OCI-LY1 (cell line): ENCODE results near the gene UBAP1L.

Experiments used
- H2AFZ ChIP-seq: fragments of 200-600 bp; sonication (generic), shearing (Covaris generic); 2 replicates; pipeline ENCODE4 v1.6.0; 2014; ENCODE audit warnings: antibody characterized with exemption, mild to moderate bottlenecking, low read length
- H3F3A ChIP-seq: fragments of 200-600 bp; sonication (generic), shearing (Covaris generic); 2 replicates; pipeline ENCODE4 v1.6.0; 2014; ENCODE audit warnings: mild to moderate bottlenecking, antibody characterized with exemption, low read length, moderate library complexity; ENCODE audit not compliant: insufficient read depth
- H3K27ac ChIP-seq: fragments of 200-600 bp; sonication (generic); 2 replicates; pipeline ENCODE4 v1.5.1; 2014; ENCODE audit warnings: low read length, mixed run types, mild to moderate bottlenecking, low read depth; ENCODE audit not compliant: poor library complexity, severe bottlenecking
- H3K27me3 ChIP-seq: fragments of 200-600 bp; sonication (generic); 2 replicates; pipeline ENCODE4 v1.6.0; 2014; ENCODE audit warnings: antibody characterized with exemption, mild to moderate bottlenecking, low read length, moderate library complexity; ENCODE audit not compliant: insufficient read depth
- H3K36me3 ChIP-seq: fragments of 200-600 bp; sonication (generic); 2 replicates; pipeline ENCODE4 v1.6.1; 2014; ENCODE audit warnings: mild to moderate bottlenecking, antibody characterized with exemption, low read length, moderate library complexity, mixed read lengths; ENCODE audit not compliant: insufficient read depth
- H3K4me1 ChIP-seq: fragments of 200-600 bp; sonication (generic); 2 replicates; pipeline ENCODE4 v1.5.1; 2014; ENCODE audit warnings: mild to moderate bottlenecking, low read length, moderate library complexity; ENCODE audit not compliant: insufficient read depth, severe bottlenecking
- H3K4me2 ChIP-seq: fragments of 200-600 bp; sonication (generic), shearing (Covaris generic); 2 replicates; pipeline ENCODE4 v1.6.1; 2014; ENCODE audit warnings: low read length
- H3K4me3 ChIP-seq: fragments of 200-600 bp; sonication (generic); 2 replicates; pipeline ENCODE4 v1.5.1; 2014; ENCODE audit warnings: low read length, low read depth, mild to moderate bottlenecking, mixed read lengths; ENCODE audit not compliant: poor library complexity, severe bottlenecking
- H3K79me2 ChIP-seq: fragments of 200-600 bp; shearing (Covaris generic); 2 replicates; pipeline ENCODE4 v1.6.1; 2016; ENCODE audit warnings: mixed run types, low read length, mixed read lengths; ENCODE audit not compliant: insufficient read depth
- H3K9ac ChIP-seq: fragments of 200-600 bp; sonication (generic), shearing (Covaris generic); 2 replicates; pipeline ENCODE4 v1.6.1; 2014; ENCODE audit warnings: mild to moderate bottlenecking, low read length, mixed read lengths
- H3K9me2 ChIP-seq: fragments of 200-600 bp; sonication (generic), shearing (Covaris generic); 2 replicates; pipeline ENCODE4 v1.6.1; 2014; ENCODE audit warnings: low read depth, mild to moderate bottlenecking, low read length, mixed read lengths
- H3K9me3 ChIP-seq: fragments of 200-600 bp; shearing (Covaris generic); 2 replicates; pipeline ENCODE4 v1.6.1; 2014; ENCODE audit warnings: low read length, mixed read lengths
- H4K20me1 ChIP-seq: fragments of 200-600 bp; sonication (generic), shearing (Covaris generic); 2 replicates; pipeline ENCODE4 v1.6.0; 2016; ENCODE audit warnings: mild to moderate bottlenecking, low read length; ENCODE audit not compliant: insufficient read depth
- CTCF ChIP-seq: fragments of 200-600 bp; sonication (generic), shearing (Covaris generic); IDR thresholded peaks from 2 replicates; pipeline ENCODE4 v1.5.1; 2017; ENCODE audit warnings: mild to moderate bottlenecking, antibody characterized with exemption, low read length, moderate library complexity, mixed read lengths
- EZH2 ChIP-seq: fragments of 200-600 bp; sonication (generic), shearing (Covaris generic); IDR thresholded peaks from 2 replicates; pipeline ENCODE4 v1.8.0; 2017; ENCODE audit warnings: borderline replicate concordance, mixed run types, mild to moderate bottlenecking, antibody characterized with exemption, low read length, moderate library complexity, mixed read lengths

UBAP1L gene

GRCh38 chr15:65056106-65056505 lies 58.9 kb downstream of the UBAP1L start:
- H3K4me2 ChIP-seq: no peak overlapping the region
- no peak overlapping the region for H3K4me3 ChIP-seq
- no peak for TF ChIP-seq EZH2
- no peak for TF ChIP-seq CTCF
- H3K9me2 ChIP-seq: no peaks in the 10 kb centered on the region
- no peaks in the 10 kb centered on the region for H3K4me1 ChIP-seq
- no peaks in the 10 kb centered on the region for H3K27me3 ChIP-seq
- H4K20me1 ChIP-seq: no peaks in the 10 kb centered on the region
- no peaks in the 10 kb centered on the region for H3K79me2 ChIP-seq
- no peak overlapping the region for H3K27ac ChIP-seq
- no peaks in the 10 kb centered on the region for H3K36me3 ChIP-seq
- no peak overlapping the region for H3K9ac ChIP-seq
- H2AFZ ChIP-seq: no peak overlapping the region
- H3K9me3 ChIP-seq: no peaks in the 10 kb centered on the region
- no peaks in the 10 kb centered on the region for H3F3A ChIP-seq

GRCh38 chr15:65055201-65055870 lies 59.7 kb downstream of the UBAP1L start:
- no peaks in the 10 kb centered on the region for H3K9me3 ChIP-seq
- no peaks in the 10 kb centered on the region for H3K9me2 ChIP-seq
- no peak overlapping the region for H3K4me3 ChIP-seq
- H3K9ac ChIP-seq: no peak overlapping the region
- no peaks in the 10 kb centered on the region for H3K4me1 ChIP-seq
- TF ChIP-seq CTCF: no peak
- no peak for TF ChIP-seq EZH2
- H3K79me2 ChIP-seq: no peaks in the 10 kb centered on the region
- no peaks in the 10 kb centered on the region for H3F3A ChIP-seq
- no peak overlapping the region for H3K4me2 ChIP-seq
- no peaks in the 10 kb centered on the region for H3K36me3 ChIP-seq
- no peak overlapping the region for H2AFZ ChIP-seq
- no peaks in the 10 kb centered on the region for H3K27me3 ChIP-seq
- H3K27ac ChIP-seq: no peak overlapping the region
- H4K20me1 ChIP-seq: no peaks in the 10 kb centered on the region

- Histone ChIP-seq H3K9me2 (no peaks in the 10 kb centered on the region), H3K4me3 (no peak overlapping the region), H2AFZ (no peak overlapping the region), H3F3A (no peaks in the 10 kb centered on the region), H3K4me2 (no peak overlapping the region), H3K79me2 (no peaks in the 10 kb centered on the region), H3K27me3 (no peaks in the 10 kb centered on the region), H3K4me1 (peaks cover 5% of the 10 kb centered on the region), H3K9ac (no peak overlapping the region), H3K36me3 (no peaks in the 10 kb centered on the region), H4K20me1 (no peaks in the 10 kb centered on the region), H3K9me3 (no peaks in the 10 kb centered on the region), H3K27ac (no peak overlapping the region)
- TF ChIP-seq EZH2 (no peak), CTCF (peak; percentile 91)
Observed at GRCh38 chr15:65054333-65055200, 60.4 kb downstream of the UBAP1L start.
